ENCODE data around the gene HIPK1.

HIPK1 gene

GRCh38 chr1:113913887-113914664, 15.0 kb upstream of the HIPK1 start:
- H3K36me3 ChIP-seq (ENCODE audit: insufficient read depth, insufficient read length, low read length): peaks cover 52% of the 10 kb centered on the region

GRCh38 chr1:113916974-113917373, 12.2 kb upstream of the HIPK1 start:
- Histone ChIP-seq H3K9me3 (ENCODE audit: insufficient read depth, low read length) (no peaks in the 10 kb centered on the region), H3K27me3 (ENCODE audit: insufficient read depth, insufficient read length) (no peaks in the 10 kb centered on the region), H3K36me3 (ENCODE audit: insufficient read depth, insufficient read length, low read length) (peaks cover 23% of the 10 kb centered on the region), H3K4me3 (ENCODE audit: insufficient read length, low read depth) (no peak overlapping the region), H3K4me1 (ENCODE audit: insufficient read depth, insufficient read length) (no peaks in the 10 kb centered on the region), H3K9ac (ENCODE audit: insufficient read length, low read depth) (no peak overlapping the region)
- DNase-seq (ENCODE audit: low read depth, low spot score): no peak
- TF ChIP-seq YY1 (IDR thresholded peaks at IDR 0.05; ENCODE audit: insufficient read depth, insufficient read length) (no peak), ZNF274 (IDR thresholded peaks at IDR 0.05; ENCODE audit: low read depth, low read length) (no peak), SUZ12 (IDR thresholded peaks at IDR 0.05; ENCODE audit: extremely low read depth, insufficient read depth, insufficient read length) (no peak)

More at GRCh38 chr1:113913887-113914664, 15.0 kb upstream of the HIPK1 start:
- no peak for TF ChIP-seq SUZ12 (IDR thresholded peaks at IDR 0.05; ENCODE audit: extremely low read depth, insufficient read depth, insufficient read length)
- TF ChIP-seq YY1 (IDR thresholded peaks at IDR 0.05; ENCODE audit: insufficient read depth, insufficient read length): no peak
- TF ChIP-seq ZNF274 (IDR thresholded peaks at IDR 0.05; ENCODE audit: low read depth, low read length): no peak
- Histone ChIP-seq H3K9ac (ENCODE audit: insufficient read length, low read depth) (no peak overlapping the region), H3K9me3 (ENCODE audit: insufficient read depth, low read length) (no peaks in the 10 kb centered on the region), H3K4me1 (ENCODE audit: insufficient read depth, insufficient read length) (no peaks in the 10 kb centered on the region), H3K27me3 (ENCODE audit: insufficient read depth, insufficient read length) (no peaks in the 10 kb centered on the region), H3K4me3 (ENCODE audit: insufficient read length, low read depth) (no peak overlapping the region)
- DNase-seq (ENCODE audit: low read depth, low spot score): no peak

GRCh38 chr1:113917400-113918082, 11.6 kb upstream of the HIPK1 start:
- DNase-seq (ENCODE audit: low read depth, low spot score): no peak
- H3K36me3 ChIP-seq (ENCODE audit: insufficient read depth, insufficient read length, low read length): peaks cover 18% of the 10 kb centered on the region
- H3K27me3 ChIP-seq (ENCODE audit: insufficient read depth, insufficient read length): no peaks in the 10 kb centered on the region
- no peak overlapping the region for H3K9ac ChIP-seq (ENCODE audit: insufficient read length, low read depth)
- H3K4me3 ChIP-seq (ENCODE audit: insufficient read length, low read depth): no peak overlapping the region
- TF ChIP-seq YY1 (IDR thresholded peaks at IDR 0.05; ENCODE audit: insufficient read depth, insufficient read length) (no peak), ZNF274 (IDR thresholded peaks at IDR 0.05; ENCODE audit: low read depth, low read length) (no peak), SUZ12 (IDR thresholded peaks at IDR 0.05; ENCODE audit: extremely low read depth, insufficient read depth, insufficient read length) (no peak)
- H3K4me1 ChIP-seq (ENCODE audit: insufficient read depth, insufficient read length): no peaks in the 10 kb centered on the region
- no peaks in the 10 kb centered on the region for H3K9me3 ChIP-seq (ENCODE audit: insufficient read depth, low read length)

GRCh38 chr1:113918243-113918642, 10.9 kb upstream of the HIPK1 start:
- Histone ChIP-seq H3K4me3 (ENCODE audit: insufficient read length, low read depth) (no peak overlapping the region), H3K36me3 (ENCODE audit: insufficient read depth, insufficient read length, low read length) (peaks cover 11% of the 10 kb centered on the region), H3K9me3 (ENCODE audit: insufficient read depth, low read length) (no peaks in the 10 kb centered on the region), H3K9ac (ENCODE audit: insufficient read length, low read depth) (no peak overlapping the region), H3K27me3 (ENCODE audit: insufficient read depth, insufficient read length) (no peaks in the 10 kb centered on the region), H3K4me1 (ENCODE audit: insufficient read depth, insufficient read length) (no peaks in the 10 kb centered on the region)
- DNase-seq (ENCODE audit: low read depth, low spot score): no peak
- TF ChIP-seq ZNF274 (IDR thresholded peaks at IDR 0.05; ENCODE audit: low read depth, low read length): no peak
- no peak for TF ChIP-seq SUZ12 (IDR thresholded peaks at IDR 0.05; ENCODE audit: extremely low read depth, insufficient read depth, insufficient read length)
- no peak for TF ChIP-seq YY1 (IDR thresholded peaks at IDR 0.05; ENCODE audit: insufficient read depth, insufficient read length)

GRCh38 chr1:113922957-113923356, 6.2 kb upstream of the HIPK1 start:
- H3K36me3 ChIP-seq (ENCODE audit: insufficient read depth, insufficient read length, low read length): no peaks in the 10 kb centered on the region
- DNase-seq (ENCODE audit: low read depth, low spot score): no peak
- no peaks in the 10 kb centered on the region for H3K4me1 ChIP-seq (ENCODE audit: insufficient read depth, insufficient read length)
- TF ChIP-seq SUZ12 (IDR thresholded peaks at IDR 0.05; ENCODE audit: extremely low read depth, insufficient read depth, insufficient read length): no peak
- TF ChIP-seq YY1 (IDR thresholded peaks at IDR 0.05; ENCODE audit: insufficient read depth, insufficient read length): no peak
- TF ChIP-seq ZNF274 (IDR thresholded peaks at IDR 0.05; ENCODE audit: low read depth, low read length): no peak
- no peak overlapping the region for H3K9ac ChIP-seq (ENCODE audit: insufficient read length, low read depth)
- H3K4me3 ChIP-seq (ENCODE audit: insufficient read length, low read depth): no peak overlapping the region
- no peaks in the 10 kb centered on the region for H3K27me3 ChIP-seq (ENCODE audit: insufficient read depth, insufficient read length)
- no peaks in the 10 kb centered on the region for H3K9me3 ChIP-seq (ENCODE audit: insufficient read depth, low read length)

GRCh38 chr1:113924473-113924872, 4.7 kb upstream of the HIPK1 start:
- no peaks in the 10 kb centered on the region for H3K27me3 ChIP-seq (ENCODE audit: insufficient read depth, insufficient read length)
- no peaks in the 10 kb centered on the region for H3K9me3 ChIP-seq (ENCODE audit: insufficient read depth, low read length)
- H3K4me1 ChIP-seq (ENCODE audit: insufficient read depth, insufficient read length): no peaks in the 10 kb centered on the region
- H3K9ac ChIP-seq (ENCODE audit: insufficient read length, low read depth): no peak overlapping the region
- TF ChIP-seq YY1 (IDR thresholded peaks at IDR 0.05; ENCODE audit: insufficient read depth, insufficient read length) (no peak), ZNF274 (IDR thresholded peaks at IDR 0.05; ENCODE audit: low read depth, low read length) (no peak), SUZ12 (IDR thresholded peaks at IDR 0.05; ENCODE audit: extremely low read depth, insufficient read depth, insufficient read length) (no peak)
- no peak overlapping the region for H3K4me3 ChIP-seq (ENCODE audit: insufficient read length, low read depth)
- no peaks in the 10 kb centered on the region for H3K36me3 ChIP-seq (ENCODE audit: insufficient read depth, insufficient read length, low read length)
- no peak for DNase-seq (ENCODE audit: low read depth, low spot score)
